Gastrocnemius medialis (tissue), 4 donors: ENCODE data around the gene SRSF8.
A peak's percentile ranks its signal among the peaks of the same experiment; 100 is the strongest.

Experiments used
- POLR2A ChIP-seq, 2 donors: fragments of 450-650 bp; IDR thresholded peaks; one replicate each; pipeline ENCODE4 v1.6.1; 2017; ENCODE audit warnings: antibody characterized with exemption in 2 of 2, mild to moderate bottlenecking in 2 of 2, moderate library complexity in 2 of 2
- TF ChIP-seq, protein P1 (sequence below), 5 experiments: fragments of 450-650 bp in 3 of 5; fragments of 200-600 bp in 2 of 5; sonication (generic) in 2 of 5; IDR thresholded peaks in 4 of 5; conservative IDR thresholded peaks in 1 of 5; 1 replicate in 4 of 5; 2 replicates in 1 of 5; pipeline ENCODE4 v1.5.1; 2016 to 2019; ENCODE audit warnings: antibody characterized with exemption in 5 of 5, mild to moderate bottlenecking in 3 of 5, moderate library complexity in 3 of 5

DNA sequence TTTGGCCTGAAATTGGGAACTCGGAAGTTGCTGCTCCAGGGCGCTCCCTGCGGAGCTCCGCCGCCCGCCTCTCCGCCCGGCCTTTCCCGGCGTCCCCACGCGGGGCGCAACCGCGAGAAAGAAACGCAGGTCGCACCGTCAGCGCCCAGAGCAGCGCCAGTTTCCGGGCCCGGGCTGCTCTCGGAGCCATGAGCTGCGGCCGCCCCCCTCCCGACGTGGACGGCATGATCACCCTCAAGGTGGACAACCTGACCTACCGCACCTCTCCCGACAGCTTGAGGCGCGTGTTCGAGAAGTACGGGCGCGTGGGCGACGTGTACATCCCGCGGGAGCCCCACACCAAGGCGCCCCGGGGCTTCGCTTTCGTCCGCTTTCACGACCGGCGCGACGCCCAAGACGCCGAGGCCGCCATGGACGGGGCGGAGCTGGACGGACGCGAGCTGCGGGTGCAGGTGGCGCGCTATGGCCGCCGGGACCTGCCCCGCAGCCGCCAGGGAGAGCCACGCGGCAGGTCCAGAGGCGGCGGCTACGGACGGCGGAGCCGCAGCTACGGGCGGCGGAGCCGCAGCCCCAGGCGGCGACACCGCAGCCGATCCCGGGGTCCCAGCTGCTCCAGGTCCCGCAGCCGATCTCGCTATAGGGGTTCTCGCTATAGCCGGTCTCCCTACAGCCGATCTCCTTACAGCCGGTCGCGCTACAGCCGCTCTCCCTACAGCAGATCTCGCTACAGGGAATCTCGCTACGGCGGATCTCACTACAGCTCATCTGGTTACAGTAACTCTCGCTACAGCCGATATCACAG is 521 bp downstream of the SRSF8 start:
- TF ChIP-seq, protein P1, sequence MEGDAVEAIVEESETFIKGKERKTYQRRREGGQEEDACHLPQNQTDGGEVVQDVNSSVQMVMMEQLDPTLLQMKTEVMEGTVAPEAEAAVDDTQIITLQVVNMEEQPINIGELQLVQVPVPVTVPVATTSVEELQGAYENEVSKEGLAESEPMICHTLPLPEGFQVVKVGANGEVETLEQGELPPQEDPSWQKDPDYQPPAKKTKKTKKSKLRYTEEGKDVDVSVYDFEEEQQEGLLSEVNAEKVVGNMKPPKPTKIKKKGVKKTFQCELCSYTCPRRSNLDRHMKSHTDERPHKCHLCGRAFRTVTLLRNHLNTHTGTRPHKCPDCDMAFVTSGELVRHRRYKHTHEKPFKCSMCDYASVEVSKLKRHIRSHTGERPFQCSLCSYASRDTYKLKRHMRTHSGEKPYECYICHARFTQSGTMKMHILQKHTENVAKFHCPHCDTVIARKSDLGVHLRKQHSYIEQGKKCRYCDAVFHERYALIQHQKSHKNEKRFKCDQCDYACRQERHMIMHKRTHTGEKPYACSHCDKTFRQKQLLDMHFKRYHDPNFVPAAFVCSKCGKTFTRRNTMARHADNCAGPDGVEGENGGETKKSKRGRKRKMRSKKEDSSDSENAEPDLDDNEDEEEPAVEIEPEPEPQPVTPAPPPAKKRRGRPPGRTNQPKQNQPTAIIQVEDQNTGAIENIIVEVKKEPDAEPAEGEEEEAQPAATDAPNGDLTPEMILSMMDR (IDR thresholded peaks at IDR 0.05 in 4 of 5, conservative IDR thresholded peaks at IDR 0.05 in 1 of 5) = peak; percentile 39 to 79 (median 62)
- peak; percentile 43 to 65 for TF ChIP-seq POLR2A (IDR thresholded peaks at IDR 0.05)
